GM21447 (cell line): ENCODE results near the gene RHOBTB3.

ENCODE experiments used
- ATAC-seq: cut with Tn5 transposase; IDR thresholded peaks from one replicate; pipeline ENCODE4 v1.9.1; 2021; ENCODE audit not compliant: unreplicated experiment

The RHOBTB3 gene

GRCh38 chr5:95762652-95763041, 31.5 kb downstream of the RHOBTB3 start:
- no peak for ATAC-seq

- ATAC-seq: no peak
Measured at GRCh38 chr5:95763941-95764340, 32.8 kb downstream of the RHOBTB3 start.

- no peak for ATAC-seq
Measured at GRCh38 chr5:95768731-95769130, 37.6 kb downstream of the RHOBTB3 start.

- no peak for ATAC-seq
Measured at GRCh38 chr5:95770830-95771708, 39.9 kb downstream of the RHOBTB3 start.

- ATAC-seq: no peak
Measured at GRCh38 chr5:95771892-95772291, 40.8 kb downstream of the RHOBTB3 start.

- no peak for ATAC-seq
Measured at GRCh38 chr5:95773335-95774059, 42.4 kb downstream of the RHOBTB3 start.

- ATAC-seq: no peak
Measured at GRCh38 chr5:95777441-95777840, 46.3 kb downstream of the RHOBTB3 start.

GRCh38 chr5:95778713-95779436, 47.7 kb downstream of the RHOBTB3 start:
- no peak for ATAC-seq

- ATAC-seq: no peak
Measured at GRCh38 chr5:95779611-95780010, 48.5 kb downstream of the RHOBTB3 start.

- ATAC-seq: no peak
Measured at GRCh38 chr5:95780597-95780996, 49.5 kb downstream of the RHOBTB3 start.

GRCh38 chr5:95781101-95781583, 50.0 kb downstream of the RHOBTB3 start:
- ATAC-seq: peak; percentile 97

- ATAC-seq: no peak
Measured at GRCh38 chr5:95782181-95782580, 51.0 kb downstream of the RHOBTB3 start.

GRCh38 chr5:95783661-95784060, 52.5 kb downstream of the RHOBTB3 start:
- ATAC-seq: no peak

GRCh38 chr5:95784514-95785302, 53.6 kb downstream of the RHOBTB3 start:
- no peak for ATAC-seq

- ATAC-seq: no peak
Measured at GRCh38 chr5:95786821-95787418, 55.8 kb downstream of the RHOBTB3 start.

- ATAC-seq: no peak
Measured at GRCh38 chr5:95788493-95788892, 57.4 kb downstream of the RHOBTB3 start.

- no peak for ATAC-seq
Measured at GRCh38 chr5:95791751-95792150, 60.6 kb downstream of the RHOBTB3 start.

- ATAC-seq: no peak
Measured at GRCh38 chr5:95794070-95794516, 63.0 kb downstream of the RHOBTB3 start.

- no peak for ATAC-seq
Measured at GRCh38 chr5:95797301-95797700, 66.2 kb downstream of the RHOBTB3 start.

- ATAC-seq: no peak
Measured at GRCh38 chr5:95798048-95798447, 66.9 kb downstream of the RHOBTB3 start.
